Spleen (tissue), 7 donors: Measurements from ENCODE around the gene NGEF.

Source experiments
- CTCF ChIP-seq, 11 experiments: fragments of 200-600 bp in 7 of 11; fragments of 450-650 bp in 4 of 11; sonication (generic) in 4 of 11; IDR thresholded peaks in 8 of 11; conservative IDR thresholded peaks in 3 of 11; 1 replicate in 7 of 11; 2 replicates in 4 of 11; pipeline versions ENCODE4 v1.4.0 to v1.8.0; 2016 to 2021; ENCODE audit warnings: antibody characterized with exemption in 11 of 11, inconsistent platforms in 4 of 11, mild to moderate bottlenecking in 1 of 11
- POLR2A ChIP-seq, 3 donors: fragments of 450-650 bp; IDR thresholded peaks; one replicate each; pipeline ENCODE4 v1.5.1; 2017; ENCODE audit warnings: antibody characterized with exemption in 3 of 3, mild to moderate bottlenecking in 1 of 3
- POLR2AphosphoS5 ChIP-seq, 3 donors: sonication (generic); formaldehyde crosslinking; IDR thresholded peaks; one replicate each; pipeline ENCODE4 v1.5.1; 2017; ENCODE audit warnings: antibody characterized with exemption in 3 of 3
- donor health status: DM: no; HTN: no; CAD: no; lungs with moderate emphysema.
- donor health status: DM: no; HTN: no; CAD: no.
- donor health status: DM: no; HTN: no; CAD: no.

- no peak for TF ChIP-seq CTCF (IDR thresholded peaks at IDR 0.05 in 8 of 11, conservative IDR thresholded peaks at IDR 0.05 in 3 of 11)
- TF ChIP-seq POLR2A (IDR thresholded peaks at IDR 0.05), result no peak
- TF ChIP-seq POLR2AphosphoS5 (IDR thresholded peaks at IDR 0.05), result no peak
Observed at GRCh38 chr2:232928551-232929302, 84.3 kb downstream of the NGEF start.
